Left cardiac atrium (tissue), 4 donors: Measurements from ENCODE around the gene MRPS12. TPM values are rescaled to one million over a fixed set of nuclear protein-coding genes. Genes with fewer than 3 reads are reported as not detected.
A peak's percentile ranks its signal among the peaks of the same experiment; 100 is the strongest.

Experiments
- ATAC-seq, 2 donors: fragments of 200-7000 bp; cut with Tn5 transposase; one replicate each; pipeline ENCODE4 v1.9.1; 2020; ENCODE audit warnings: mild to moderate bottlenecking in 2 of 2, moderate library complexity in 2 of 2
- DNase-seq: peaks from one replicate; pipeline ENCODE4 v3.0.0-alpha.2; 2020
- intact Hi-C, 2 donors: fragments of 100-400 bp; cut with DNase I; formaldehyde crosslinking; loops; one replicate each; pipeline versions ENCODE4 v1.14.1 to v1.15.1; 2022 to 2023
- total RNA-seq, 2 donors: library from RNA; stranded (reverse); fragmentation: NEBNext Ultra II Directional; extraction: Animal tissue kit (Norgen Biotek cat#: 25700); gene quantifications; one replicate each; pipeline ENCODE4 v1.2.1, GENCODE V29; 2021
- donor health status: DM: no; HTN: yes; CAD: no.
- donor health status: DM: no; HTN: yes; CAD: no; lungs with severe emphysema.
- donor health status: DM: yes; HTN: yes; CAD: no.
- donor health status: Dilated cardiomyopathy.

The MRPS12 gene
- total RNA-seq, 2 donors from 2014 or later: 56.2 to 69.0 TPM

DNA sequence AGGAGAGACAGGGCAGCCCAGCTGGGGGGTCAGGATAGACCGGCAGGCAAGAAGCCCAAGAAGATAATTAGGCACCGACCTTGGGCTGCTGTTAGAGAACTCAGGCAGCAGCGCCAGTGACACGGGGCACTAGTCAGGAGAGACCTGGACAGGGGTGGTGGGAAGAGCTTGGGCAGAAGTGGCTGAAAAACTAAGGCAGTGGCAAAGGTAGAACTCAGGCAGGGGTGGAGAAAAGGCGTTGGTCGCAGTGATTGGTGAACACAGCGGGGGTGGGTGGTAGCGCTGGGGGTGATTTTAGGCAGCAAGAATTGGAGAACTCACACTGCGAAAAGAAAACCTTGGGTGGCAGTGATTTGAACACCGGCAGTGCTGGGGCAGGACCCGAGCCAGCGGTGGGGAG lies 23.1 kb upstream of the MRPS12 start:
- ATAC-seq (no peak), DNase-seq (no peak)
- intact Hi-C loops: no loop called here

DNA sequence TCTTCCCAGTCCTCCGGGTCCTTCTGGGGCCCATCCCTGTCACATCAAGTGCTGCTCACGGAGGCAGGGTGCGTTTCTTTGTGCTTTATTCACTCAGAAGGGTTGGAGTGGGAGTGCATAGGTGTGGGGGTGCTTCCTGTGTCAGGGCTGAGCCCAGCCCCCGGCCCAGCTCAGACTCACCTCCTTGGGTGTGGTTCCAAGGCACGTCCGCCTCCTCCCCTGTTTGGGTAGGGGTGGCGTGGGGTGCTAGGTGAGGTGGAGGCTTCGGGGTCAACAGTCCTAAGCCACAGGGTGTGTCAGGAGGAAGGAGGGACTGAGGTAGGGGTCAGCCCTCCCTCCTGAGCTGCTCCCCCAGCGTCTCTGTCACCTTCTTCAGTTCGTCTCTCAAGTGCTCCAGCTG lies 21.8 kb upstream of the MRPS12 start:
- no peak for DNase-seq
- intact Hi-C loops: no loop called here

DNA sequence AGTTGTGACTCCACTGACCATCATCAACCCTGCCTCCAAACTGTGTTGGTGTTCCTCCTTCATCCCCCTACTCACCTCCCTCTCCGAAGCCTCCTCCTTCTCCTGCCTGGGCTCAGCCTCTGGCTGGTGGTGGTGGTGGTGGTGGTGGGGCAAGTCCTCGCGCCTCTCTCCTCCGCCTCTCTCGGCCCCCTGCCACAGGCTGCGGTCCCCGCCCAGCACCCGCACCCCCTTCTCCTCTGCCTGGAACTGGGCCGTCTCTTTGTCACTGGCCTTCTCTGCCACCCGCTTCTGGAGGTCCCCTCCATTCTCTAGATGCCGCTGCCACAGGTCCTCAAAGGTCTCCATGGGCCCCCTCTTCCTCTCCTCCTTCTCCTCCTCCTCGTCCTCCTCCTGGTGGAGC lies 20.3 kb upstream of the MRPS12 start:
- ATAC-seq (no peak), DNase-seq (no peak)
- intact Hi-C loops: no loop called here

More for the DNA sequence above, 21.8 kb upstream of the MRPS12 start:
- no peak for ATAC-seq

DNA sequence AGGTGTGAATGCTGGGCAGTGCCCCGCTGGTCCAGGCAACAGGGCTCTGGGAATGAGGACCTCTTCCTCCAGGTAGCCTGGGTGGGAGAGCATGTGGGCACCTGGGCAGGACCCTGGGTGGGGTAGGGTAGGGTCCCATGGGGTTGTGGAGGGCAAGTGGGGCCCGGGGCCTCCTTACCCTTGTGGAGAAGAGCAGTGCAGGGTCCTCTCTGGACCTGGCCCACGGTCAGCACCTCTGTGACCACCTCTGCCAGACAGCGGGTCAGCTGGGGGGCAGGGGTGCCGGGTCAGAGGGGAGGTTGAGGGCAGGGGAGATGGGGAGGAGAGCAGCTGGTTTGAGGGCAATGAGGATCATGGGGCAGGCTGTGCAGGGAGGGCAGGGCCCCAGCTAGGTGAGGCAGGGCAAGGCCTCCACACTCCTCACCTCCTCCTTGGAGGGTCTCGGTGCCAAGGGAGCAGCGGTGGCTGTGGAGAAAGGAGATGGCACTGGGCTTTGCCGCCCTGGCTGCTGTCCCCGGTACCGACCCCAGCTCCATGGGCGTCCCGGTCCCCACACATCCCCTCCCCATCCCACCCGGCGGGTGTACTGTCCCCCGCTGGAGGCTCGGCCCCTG lies 19.2 kb upstream of the MRPS12 start:
- ATAC-seq (no peak), DNase-seq (no peak)
- intact Hi-C loops: no loop called here

DNA sequence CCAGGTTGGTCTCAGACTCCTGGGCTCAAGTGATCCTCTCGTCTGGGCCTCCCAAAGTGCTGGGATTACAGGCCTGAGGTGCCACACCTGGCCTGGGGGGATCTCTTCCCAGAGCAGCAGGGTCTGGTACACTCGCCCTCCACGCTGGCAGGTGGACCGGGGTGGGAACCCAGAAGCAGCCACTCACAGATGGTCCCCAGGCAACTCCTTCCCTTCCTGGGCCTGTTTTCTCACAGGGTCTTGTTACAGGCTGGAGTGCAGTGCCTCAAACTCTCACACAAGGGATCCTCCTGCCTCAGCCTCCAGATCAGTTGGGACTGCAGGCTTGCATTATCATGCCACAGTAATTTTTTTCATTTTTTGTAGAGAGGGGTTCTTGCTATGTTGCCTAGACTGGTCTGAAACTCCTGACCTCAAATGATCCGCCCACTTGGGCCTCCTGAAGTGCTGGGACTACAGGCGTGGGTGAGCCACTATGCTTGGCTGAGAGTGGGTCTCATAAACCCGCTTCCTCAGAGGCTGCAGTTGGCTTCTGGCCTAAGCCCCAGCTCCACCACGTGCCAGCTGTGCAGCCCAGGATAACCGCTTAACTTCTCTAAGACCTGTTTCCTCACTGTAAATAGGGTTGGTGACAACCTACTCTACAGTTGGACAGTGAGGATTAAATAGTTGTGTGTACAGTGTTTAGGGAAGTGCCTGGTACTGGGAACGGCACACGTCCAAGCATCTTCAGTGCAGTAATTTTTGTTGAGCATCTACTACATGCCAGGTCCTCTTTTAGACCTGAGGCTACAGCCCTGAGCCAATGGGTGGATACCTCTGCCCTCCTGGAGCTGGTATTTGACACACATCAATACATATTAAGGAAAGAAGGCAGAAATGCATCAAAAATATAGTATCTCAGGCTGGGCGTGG lies 17.9 kb upstream of the MRPS12 start:
- intact Hi-C loops: no loop called here
- DNase-seq: no peak
- no peak for ATAC-seq

DNA sequence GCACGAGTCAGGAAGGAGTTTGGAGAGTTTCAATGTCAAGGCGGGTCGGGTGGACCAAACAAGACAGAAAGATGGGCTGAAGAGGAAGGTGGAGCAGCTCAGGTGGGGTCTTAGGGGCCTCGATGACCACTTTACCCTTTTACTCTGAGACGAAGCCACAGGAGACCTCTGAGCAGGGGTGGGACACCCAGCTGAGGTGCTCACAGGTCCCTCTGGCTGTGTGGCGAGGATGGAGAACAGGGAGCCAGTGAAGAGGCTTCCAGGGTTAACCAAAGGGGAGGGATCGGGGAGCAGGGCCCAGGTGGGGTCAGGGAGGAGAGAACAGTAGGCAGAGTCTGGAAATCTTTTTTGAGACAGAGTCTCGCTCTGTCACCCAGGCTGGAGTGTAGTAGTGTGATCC lies 16.8 kb upstream of the MRPS12 start:
- no peak for ATAC-seq
- no peak for DNase-seq
- intact Hi-C loops: no loop called here

DNA sequence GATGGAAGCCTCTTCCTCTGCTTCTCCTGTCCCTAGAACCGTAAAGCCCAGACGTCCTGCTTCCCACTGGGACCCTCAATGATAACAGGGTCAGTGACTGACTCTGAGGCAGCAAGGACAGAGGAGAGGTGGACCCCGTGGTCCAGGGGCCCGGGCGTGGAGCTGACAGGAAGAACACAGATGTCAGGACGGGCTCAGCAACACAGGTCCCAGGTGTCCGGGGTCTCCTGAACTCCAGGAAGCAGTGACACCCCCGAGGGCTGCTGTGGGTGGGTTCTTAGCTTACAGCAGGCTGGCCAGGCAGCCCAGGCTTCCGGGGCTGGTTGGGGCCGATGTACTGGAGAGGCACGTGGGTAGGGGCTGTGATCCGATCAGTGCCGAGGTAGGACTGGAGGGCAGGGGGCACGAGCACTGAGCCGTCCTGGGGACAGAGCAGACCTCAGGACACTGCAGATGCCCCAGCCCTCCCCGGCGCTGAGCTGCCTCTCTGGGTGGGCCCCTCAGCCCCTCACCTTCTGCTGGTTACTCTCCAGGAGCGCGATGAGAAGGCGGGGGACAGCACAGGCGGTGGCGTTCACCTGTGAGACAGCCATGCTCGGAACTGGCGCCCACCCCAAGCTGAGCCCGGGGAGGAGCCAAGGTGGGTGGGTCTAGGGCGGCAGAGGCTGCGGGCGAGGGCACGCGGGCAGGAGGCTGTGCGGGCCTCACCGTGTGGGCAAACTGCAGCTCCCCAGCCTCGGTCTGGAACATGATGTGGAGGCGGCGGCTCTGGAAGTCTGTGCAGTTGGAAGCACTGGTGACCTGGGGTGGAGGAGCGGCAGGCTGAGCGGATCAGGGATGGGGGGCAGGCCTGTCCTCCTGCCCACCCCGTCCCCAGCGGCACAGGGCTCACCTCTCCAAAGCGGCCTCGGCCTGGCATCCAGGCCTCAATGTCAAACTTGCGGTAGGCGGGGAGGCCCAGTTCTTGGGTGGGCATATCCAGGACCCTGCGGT lies 15.1 kb upstream of the MRPS12 start:
- DNase-seq (no peak), ATAC-seq (no peak)

DNA sequence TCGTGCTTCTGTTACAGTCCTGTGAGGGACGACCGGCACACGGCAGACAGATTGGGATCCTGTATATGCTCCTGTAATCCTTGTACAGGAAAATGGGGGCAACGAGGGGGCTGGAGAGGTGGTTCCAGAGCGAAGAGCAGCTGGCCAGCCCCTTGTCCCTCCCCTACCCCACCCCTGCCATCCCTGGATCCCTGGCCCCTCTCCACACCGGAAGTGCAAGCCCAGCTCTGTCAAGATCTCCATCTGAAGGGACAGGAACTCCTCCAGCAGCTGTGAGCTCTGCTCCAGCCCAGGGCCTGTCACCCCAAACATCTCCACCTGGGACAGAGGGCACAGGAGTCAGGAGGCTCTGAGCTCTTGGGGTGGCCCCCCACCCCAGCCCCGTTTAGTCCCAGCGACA lies 13.2 kb upstream of the MRPS12 start:
- no peak for DNase-seq
- intact Hi-C loops: no loop called here
- no peak for ATAC-seq

More for the DNA sequence above, 15.1 kb upstream of the MRPS12 start:
- intact Hi-C loops: no loop called here

DNA sequence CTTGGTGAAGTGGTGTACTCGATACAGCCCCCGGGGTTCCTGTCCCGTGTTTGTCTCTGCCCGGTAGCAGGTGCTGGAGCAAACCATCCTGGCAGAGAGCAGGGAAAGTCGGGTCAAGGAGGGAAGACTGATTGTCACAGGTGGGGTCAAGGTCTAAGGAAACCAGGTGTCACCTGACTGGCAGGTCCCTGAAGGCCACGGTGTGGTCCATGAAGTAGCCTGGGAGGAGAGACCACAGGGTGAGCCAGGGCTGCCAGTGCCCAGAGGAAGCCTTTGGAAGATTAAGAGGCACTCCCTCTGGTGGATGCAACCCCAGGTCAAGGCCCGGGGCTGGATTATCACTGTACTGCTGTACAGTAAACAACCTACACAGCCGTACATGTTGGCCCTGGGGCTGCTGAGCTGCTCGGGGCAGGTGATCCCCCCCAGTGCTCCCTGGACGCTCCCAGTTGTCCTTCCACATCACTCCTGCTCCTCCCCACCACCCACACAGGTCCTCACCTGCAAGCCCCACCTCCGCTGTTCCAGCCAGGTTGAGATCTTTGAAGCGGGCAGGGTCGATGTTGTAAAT lies 12.7 kb upstream of the MRPS12 start:
- DNase-seq: no peak
- no peak for ATAC-seq
- intact Hi-C loops: no loop called here

DNA sequence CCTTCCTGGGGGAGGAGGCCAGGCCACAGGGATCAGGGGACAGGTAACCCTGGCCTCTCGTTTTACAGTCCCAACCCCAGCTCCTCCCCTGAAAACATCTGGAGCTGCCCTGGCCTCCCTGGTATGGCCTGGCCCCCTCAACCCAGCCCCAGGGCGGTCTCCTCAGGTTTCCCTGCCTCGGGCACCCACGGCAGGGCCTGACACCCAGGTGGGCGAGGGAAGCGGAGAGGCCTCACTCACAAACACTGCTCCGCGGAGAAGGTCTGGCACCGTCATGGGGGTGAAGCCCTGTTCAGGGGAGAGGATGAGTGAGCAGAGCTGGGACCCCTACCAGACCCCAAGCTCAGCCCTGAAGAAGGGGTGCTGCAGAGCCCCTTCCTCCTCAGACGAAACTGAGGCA lies 12.2 kb upstream of the MRPS12 start:
- intact Hi-C loops: no loop called here
- no peak for DNase-seq
- ATAC-seq: no peak

DNA sequence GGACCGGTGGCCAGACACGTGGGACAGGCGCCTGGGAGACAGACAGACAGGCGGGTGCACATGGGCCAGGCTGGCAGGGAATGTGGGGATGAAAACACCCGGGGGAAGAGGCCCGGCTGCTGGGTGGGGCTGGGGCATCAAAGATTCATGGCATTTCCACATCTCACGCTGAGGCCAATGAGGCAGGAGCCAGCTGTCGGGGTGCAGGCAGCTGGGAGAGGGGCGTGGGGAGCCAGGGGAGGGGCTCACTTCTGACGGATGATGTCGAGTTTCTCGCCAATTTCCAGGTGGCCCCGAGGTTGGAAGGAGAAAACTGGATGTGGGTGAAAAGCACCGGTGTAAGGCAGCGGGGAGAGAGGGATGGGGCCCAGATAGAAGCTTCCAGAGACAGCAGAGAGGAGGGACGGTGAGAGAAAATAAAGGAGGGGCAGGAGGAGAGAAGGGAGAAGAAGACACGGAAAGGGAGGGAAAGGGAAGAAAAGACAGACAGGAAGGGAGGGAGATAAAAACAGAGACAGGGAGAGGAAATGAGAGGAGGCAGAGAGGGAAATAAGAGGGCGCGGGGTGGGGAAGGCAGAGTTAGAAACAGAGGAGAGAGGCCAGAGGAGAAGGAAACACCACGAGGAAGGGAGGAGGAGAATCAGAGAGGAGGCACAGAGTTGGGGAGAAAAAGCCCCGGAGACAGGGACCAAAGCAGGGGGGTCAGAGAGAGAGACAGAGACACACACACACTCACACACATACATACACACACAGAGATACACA lies 10.7 kb upstream of the MRPS12 start:
- DNase-seq (no peak), ATAC-seq (no peak)
- intact Hi-C loops: loop anchor here (10.0 kb wide), 3 partner anchors 275 to 375 kb away; partner anchors contain the start of genes ACTN4 (in 1 of the 2), EIF3K (in 1 of the 2) and MAP4K1 (in 1 of the 2)

DNA sequence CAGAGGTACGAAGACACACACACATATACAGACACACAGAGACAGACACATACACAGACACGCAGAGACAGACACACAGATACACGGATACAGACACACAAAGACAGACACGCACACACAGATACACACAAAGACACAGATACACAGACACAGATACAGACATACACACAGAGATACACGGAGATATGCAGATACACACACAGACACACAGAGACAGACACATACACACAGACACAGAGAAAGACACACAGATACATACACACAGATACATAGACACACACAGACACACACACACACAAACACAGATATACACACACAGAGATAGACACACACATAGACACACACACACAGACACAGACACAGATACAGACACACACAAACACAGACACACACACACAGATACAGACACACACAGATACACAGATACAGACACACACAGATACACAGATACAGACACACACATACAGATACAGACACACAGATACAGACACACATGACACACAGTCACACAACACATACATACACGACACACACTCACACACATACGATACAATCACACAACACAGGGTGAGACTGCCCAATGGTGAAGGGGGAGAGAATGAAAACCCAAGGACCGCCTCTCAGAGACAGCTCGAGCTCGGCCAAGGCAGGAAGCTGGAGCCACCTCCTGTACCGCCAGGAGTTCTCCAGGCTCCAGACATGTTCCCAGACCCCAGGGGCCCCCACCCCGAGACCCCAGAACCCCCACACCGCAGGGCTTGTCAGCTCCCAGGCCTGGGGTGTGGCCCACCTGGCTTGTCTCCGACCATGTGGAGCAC lies 9.9 kb upstream of the MRPS12 start:
- DNase-seq (no peak), ATAC-seq (no peak)
- intact Hi-C loops: loop anchor here (10.0 kb wide), 3 partner anchors 276 to 376 kb away; partner anchors contain the start of genes ACTN4 (in 1 of the 2), EIF3K (in 1 of the 2) and MAP4K1 (in 1 of the 2)

DNA sequence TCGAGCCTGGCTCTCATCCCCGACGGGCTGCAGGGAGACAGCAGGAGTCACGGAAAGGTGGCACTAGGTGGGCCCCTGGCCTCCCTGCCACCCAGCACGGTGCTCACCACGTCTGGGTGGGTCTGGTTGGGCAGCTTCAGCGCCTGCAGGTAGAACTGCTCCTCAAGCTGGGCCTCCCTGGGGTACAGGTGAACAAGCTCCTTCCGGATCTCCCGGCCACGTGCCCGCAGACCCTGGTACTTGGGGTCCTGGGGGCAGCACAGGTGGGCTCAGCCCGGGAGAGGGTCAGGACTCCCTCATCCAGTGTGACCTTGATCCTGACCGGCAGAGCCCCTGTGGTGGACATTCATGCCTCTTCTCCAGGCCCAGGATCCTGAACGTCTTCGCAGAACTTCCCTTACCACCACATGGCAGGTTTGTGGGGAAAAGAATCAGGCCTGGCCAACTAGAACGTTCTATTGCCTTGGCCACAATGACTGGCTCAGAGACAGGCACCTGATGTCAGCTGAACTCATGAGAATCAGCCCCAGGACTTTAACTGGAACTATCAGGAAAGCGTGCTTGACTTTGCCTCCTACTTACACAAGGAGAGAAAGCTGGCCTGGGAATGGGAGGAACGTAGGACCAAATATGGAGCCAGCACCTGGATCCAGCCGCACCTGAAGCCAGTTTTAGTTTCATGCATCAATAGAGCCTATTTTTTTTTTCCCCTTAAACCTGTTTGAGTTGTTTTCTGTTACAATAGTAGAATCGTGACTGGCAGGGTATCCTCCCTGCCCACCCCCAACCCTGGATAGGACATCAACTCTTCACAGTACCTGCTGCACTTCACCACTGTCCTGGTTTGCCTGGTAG lies 9.1 kb upstream of the MRPS12 start:
- DNase-seq: no peak
- intact Hi-C loops: loop anchor here (10.0 kb wide), 3 partner anchors 277 to 377 kb away; partner anchors contain the start of genes ACTN4 (in 1 of the 2), EIF3K (in 1 of the 2) and MAP4K1 (in 1 of the 2)

DNA sequence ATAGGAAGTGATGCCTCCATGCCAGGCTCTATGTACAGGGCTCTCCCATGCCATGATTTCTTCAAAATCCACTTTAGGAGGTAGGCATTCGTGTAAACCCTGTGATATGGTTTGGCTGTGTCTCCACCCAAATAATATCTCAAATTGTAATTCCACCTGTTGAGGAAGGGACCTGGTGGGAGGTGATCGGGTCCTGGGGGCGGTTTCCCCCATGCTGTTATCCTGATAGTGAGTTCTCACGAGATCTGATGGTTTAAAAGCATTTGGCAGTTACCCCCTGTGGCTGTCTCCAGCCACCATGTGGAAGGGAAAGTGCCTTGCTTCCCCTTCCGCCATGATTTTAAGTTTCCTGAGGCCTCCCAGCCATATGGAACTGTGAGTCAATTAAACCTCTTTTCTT lies 8.3 kb upstream of the MRPS12 start:
- ATAC-seq (no peak), DNase-seq (no peak)
- intact Hi-C loops: loop anchor here (10.0 kb wide), 3 partner anchors 278 to 378 kb away; partner anchors contain the start of genes ACTN4 (in 1 of the 2), EIF3K (in 1 of the 2) and MAP4K1 (in 1 of the 2)

More for the DNA sequence above, 9.1 kb upstream of the MRPS12 start:
- ATAC-seq: no peak

DNA sequence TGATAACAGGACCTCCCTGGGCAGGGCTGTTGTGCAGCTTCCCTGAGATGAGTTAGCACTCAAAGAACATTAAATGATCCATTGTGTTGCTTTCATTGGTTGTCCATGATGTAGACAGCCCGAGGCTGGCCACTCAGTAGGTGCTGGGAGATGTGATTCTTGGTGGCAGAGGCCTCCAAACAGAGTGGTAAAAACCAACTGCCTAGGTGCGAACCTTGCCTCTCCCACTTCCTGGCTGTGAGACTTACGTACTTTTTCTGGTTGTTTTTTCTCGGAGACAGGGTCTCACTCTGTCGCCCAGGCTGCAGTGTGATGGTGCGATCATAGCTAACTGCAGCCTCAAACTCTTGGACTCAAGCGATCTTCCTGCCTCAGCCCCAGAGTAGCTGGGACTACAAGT lies 6.4 kb upstream of the MRPS12 start:
- intact Hi-C loops: loop anchor here (10.0 kb wide), 3 partner anchors 280 to 380 kb away; partner anchors contain the start of genes ACTN4 (in 1 of the 2), EIF3K (in 1 of the 2) and MAP4K1 (in 1 of the 2)
- ATAC-seq: peak in 1 of 2 donors; percentile 27
- DNase-seq: no peak
